ENCODE data around the gene SLC9A5.

The SLC9A5 gene

GRCh38 chr16:67216612-67217490 is 31.9 kb upstream of the SLC9A5 start:
- no peak for DNase-seq

GRCh38 chr16:67223992-67224391 is 24.8 kb upstream of the SLC9A5 start:
- DNase-seq, result no peak

GRCh38 chr16:67226295-67226803 is 22.4 kb upstream of the SLC9A5 start:
- no peak for DNase-seq

GRCh38 chr16:67226804-67227566 is 21.8 kb upstream of the SLC9A5 start, which contains the start of gene TMEM208:
Gene TMEM208 (plus strand): TSS chr16:67227130. CDS start chr16:67227219, 89 bp downstream.
- DNase-seq, result peak; percentile 94 to 98 (median 96)

DNA sequence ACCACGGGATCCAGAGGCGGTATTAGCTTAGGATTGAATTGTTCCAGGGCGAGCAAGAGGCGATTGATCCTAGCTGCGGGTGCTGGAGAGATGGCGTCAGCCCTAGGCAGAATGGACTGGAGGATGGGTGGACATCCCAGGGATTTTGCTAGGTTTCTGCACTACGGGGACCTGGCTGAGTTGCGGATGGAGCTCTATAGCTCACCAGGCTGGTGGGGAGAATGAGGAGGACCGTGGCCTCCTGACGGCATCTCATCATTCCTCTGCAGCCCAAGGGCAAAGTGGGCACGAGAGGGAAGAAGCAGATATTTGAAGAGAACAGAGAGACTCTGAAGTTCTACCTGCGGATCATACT is 21.2 kb upstream of the SLC9A5 start:
- no peak for DNase-seq

- DNase-seq, result no peak
These were observed 20.6 kb upstream of the SLC9A5 start for GRCh38 chr16:67228034-67228785.

DNA sequence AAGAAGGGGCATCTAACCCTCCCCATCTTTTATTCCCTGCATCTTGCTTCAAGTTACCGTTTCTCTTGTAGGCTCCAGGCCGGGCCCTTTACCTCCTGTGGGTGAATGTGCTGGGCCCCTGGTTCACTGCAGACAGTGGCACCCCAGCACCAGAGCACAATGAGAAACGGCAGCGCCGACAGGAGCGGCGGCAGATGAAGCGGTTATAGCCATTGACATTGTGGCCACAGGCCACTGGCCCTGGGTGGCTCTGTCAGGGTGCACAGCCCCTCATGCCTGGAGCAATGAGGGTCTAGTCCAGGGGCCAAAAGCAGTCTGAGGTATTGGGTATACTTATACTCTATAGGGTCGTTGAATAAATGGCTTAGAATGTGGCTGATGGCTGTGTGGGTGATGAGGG is 19.9 kb upstream of the SLC9A5 start:
- DNase-seq, result no peak

- DNase-seq, result no peak
These were observed 18.6 kb upstream of the SLC9A5 start for GRCh38 chr16:67229906-67230808.

GRCh38 chr16:67230809-67231660 is 17.7 kb upstream of the SLC9A5 start:
- no peak for DNase-seq

GRCh38 chr16:67233596-67233995 is 15.2 kb upstream of the SLC9A5 start:
- DNase-seq, result no peak

DNA sequence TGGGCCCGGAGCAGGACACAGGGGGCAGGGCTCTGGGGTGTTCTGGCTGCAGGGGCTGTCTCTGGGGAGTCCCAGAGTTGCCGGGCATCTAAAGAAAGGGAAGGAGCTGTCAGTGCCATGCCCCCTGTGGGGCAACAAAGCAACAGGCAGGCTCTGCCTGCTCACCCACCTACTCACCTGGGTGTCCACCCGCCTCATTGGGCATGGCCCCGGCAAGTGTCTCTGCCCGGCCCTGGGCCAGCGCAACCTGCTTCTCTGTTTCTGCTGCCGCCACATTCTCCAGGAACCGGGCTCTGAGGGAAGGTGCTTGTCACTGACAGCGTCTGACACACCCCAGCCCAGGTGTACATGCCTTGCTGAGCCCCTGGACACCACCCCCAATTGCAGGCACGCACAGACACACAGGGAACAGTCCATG is 14.6 kb upstream of the SLC9A5 start:
- no peak for DNase-seq

- peak in 4 of 6 experiments; percentile 7 to 62 (median 34) for DNase-seq
These were observed 12.8 kb upstream of the SLC9A5 start for GRCh38 chr16:67235816-67236562.

GRCh38 chr16:67236563-67237395 is 12.0 kb upstream of the SLC9A5 start:
- DNase-seq, result peak; percentile 26 to 75 (median 57)

- DNase-seq, result no peak
These were observed 11.1 kb upstream of the SLC9A5 start for GRCh38 chr16:67237396-67238277.

- no peak for DNase-seq
These were observed 10.6 kb upstream of the SLC9A5 start for GRCh38 chr16:67238278-67238575.

DNA sequence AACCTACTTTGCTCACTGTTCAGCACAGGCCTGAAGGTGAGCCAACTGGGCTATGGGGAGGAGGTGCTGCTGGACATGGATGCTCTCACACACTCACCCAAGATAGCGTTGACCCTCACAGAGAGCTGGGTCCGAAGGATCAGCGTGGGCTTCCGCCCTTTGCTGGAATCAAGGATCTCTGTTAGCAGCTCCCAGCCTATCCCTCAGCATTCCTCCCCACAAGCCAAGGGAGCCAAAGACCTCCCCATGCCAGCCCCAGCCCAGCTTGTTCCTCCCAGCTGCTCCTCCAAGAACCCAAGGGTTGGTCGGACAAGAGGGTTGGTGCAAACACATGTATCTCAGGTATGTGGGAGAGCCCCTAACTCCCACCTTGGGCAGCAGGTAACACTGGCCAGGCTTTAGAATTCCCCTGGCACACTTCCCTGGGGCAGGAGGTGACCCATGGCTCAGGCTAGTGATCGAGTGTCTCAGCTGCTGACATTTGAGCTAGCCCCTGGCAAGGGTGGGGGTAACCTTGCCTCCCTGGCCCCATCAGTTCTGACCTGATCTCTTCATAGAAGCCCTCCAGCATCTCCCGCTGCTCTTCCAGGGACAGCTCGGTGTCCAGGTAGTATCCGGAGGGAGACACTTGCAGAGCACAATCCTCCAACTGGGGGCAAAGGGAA is 9.8 kb upstream of the SLC9A5 start:
- DNase-seq, result no peak

GRCh38 chr16:67240506-67240905 is 8.3 kb upstream of the SLC9A5 start:
- no peak for DNase-seq
